ENCODE measurements around the gene LRMDA. TPM values are rescaled to one million over a fixed set of nuclear protein-coding genes. Genes with fewer than 3 reads are reported as not detected.

Gene LRMDA
- total and polyA plus RNA-seq, 2 of the 13 experiments (the other 11 are each of a cell fraction or from before 2014, with no cell fraction given) = 13.4 to 22.0 TPM

DNA sequence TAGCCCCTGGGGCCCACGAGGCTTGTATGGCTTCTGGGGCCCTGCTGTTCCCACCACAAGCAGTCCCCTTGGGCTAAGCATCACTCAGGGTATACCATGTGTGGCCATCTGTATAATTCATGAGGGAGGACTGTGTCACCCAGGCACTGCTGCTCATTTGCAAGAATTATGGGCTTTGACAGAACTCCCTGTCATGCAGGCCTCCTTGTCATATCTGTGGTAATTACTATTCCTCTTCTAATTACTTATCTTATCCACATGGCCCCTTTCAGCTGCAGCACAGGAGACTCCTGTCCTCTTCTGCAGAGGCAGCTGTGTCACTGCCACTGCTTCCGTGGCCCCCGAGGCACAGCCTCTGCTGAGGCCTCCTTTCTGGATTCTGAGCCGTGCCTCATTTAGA is 46.3 kb downstream of the LRMDA start (continued):
- TF ChIP-seq ISL2 (CRISPR knock-in tag; IDR thresholded peaks at IDR 0.05) = no peak
- TF ChIP-seq, protein P1, sequence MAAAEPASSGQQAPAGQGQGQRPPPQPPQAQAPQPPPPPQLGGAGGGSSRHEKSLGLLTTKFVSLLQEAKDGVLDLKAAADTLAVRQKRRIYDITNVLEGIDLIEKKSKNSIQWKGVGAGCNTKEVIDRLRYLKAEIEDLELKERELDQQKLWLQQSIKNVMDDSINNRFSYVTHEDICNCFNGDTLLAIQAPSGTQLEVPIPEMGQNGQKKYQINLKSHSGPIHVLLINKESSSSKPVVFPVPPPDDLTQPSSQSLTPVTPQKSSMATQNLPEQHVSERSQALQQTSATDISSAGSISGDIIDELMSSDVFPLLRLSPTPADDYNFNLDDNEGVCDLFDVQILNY (CRISPR knock-in tag; conservative IDR thresholded peaks at IDR 0.05) = no peak
- no peak for TF ChIP-seq BCL6 (CRISPR knock-in tag; IDR thresholded peaks at IDR 0.05)
- no peak for TF ChIP-seq ZNF225 (CRISPR knock-in tag; IDR thresholded peaks at IDR 0.05)
- no peak for TF ChIP-seq SP4 (CRISPR knock-in tag; IDR thresholded peaks at IDR 0.05)

DNA sequence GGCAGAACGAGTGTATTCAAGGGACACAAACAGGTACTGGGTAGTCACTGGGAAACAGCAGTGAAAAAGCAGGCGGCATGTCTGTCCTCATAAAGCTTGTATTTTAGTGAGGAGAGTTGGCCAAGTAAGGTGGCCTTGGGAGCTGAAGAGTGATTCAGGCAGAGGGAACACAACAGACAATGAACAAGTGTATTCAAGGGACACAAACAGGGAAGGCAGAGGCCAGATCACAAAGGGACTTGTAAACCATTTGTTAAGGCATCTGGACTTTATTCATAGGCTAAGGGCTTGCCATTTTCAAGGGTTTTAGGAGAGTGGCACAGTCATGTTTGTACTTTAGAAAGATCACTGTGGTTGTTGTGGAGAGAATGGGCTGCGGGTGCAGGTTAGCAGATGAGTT is 49.0 kb downstream of the LRMDA start:
- Histone ChIP-seq H3K9ac (ENCODE audit: insufficient read depth, low read depth, low read length) (no peak overlapping the region), H3K4me1 (ENCODE audit: insufficient read depth, low read length) (peaks cover 30% of the 10 kb centered on the region), H3K27me3 (ENCODE audit: control insufficient read depth in 1 of 2, insufficient read depth in 2 of 2, low read length in 2 of 2) (no peaks in the 10 kb centered on the region), H3K79me2 (ENCODE audit: insufficient read depth, low read length) (no peaks in the 10 kb centered on the region), H3K27ac (ENCODE audit: extremely low read length, insufficient read depth, low read length) (peak overlapping the region; percentile 16), H3K36me3 (replicated peaks in 1 of 2; ENCODE audit: control insufficient read depth in 1 of 2, insufficient read depth in 2 of 2, low read length in 2 of 2) (0 out of 5 replicates have a peak, but pooled peaks cover 0 to 3% of the 10 kb centered on the region in 2 experiments), H3K4me3 (replicated peaks in 1 of 3; ENCODE audit: insufficient read depth in 1 of 3, low read depth in 2 of 3, low read length in 3 of 3) (no peak overlapping the region), H2AFZ (ENCODE audit: low read length) (no peak overlapping the region), H3K9me3 (ENCODE audit: low read length) (peaks cover 17% of the 10 kb centered on the region), H4K20me1 (ENCODE audit: insufficient read depth, low read length) (no peaks in the 10 kb centered on the region), H3K4me2 (ENCODE audit: low read depth, low read length) (peak overlapping the region; percentile 46; the same call in 1 of the 2 replicates)
- no TSS peak for BruUV-seq (replicated peaks)
- DNase-seq (ENCODE audit: low spot score) = peak; percentile 77
- CTCF ChIA-PET (ENCODE audit: low intra/inter-chr PET ratio, low total read pairs) = no interaction called here
- POLR2A ChIA-PET = interaction anchor here (1.0 kb wide), 1 partner anchor 50 kb away, joined by 3 read pairs; no protein-coding TSS in a partner anchor
- in situ Hi-C loops (cut with HindIII; ENCODE audit: extremely low pct_ligation_motif_present, low pct_unique_long_range_greater_than_20kb) (no loop called here), intact Hi-C loops (cut with micrococcal nuclease; ENCODE audit: unreplicated experiment) (no loop called here)
- no peak for FAIRE-seq
- 89% methylated on average over 3 of the region's 3 CpGs for WGBS (ENCODE audit: low lambda C conversion rate)
- peak; percentile 68 for ATAC-seq
- TF ChIP-seq PHB2 (IDR thresholded peaks at IDR 0.05; ENCODE audit: partially characterized antibody) = no peak
- TF ChIP-seq SALL2 (CRISPR knock-in tag; IDR thresholded peaks at IDR 0.05) = no peak
- no peak for TF ChIP-seq EED (CRISPR knock-in tag; IDR thresholded peaks at IDR 0.05)
- TF ChIP-seq LCORL (IDR thresholded peaks at IDR 0.05) = no peak
- TF ChIP-seq LCORL (CRISPR knock-in tag; IDR thresholded peaks at IDR 0.05) = no peak
- TF ChIP-seq ZNF788 (CRISPR knock-in tag; IDR thresholded peaks at IDR 0.05; ENCODE audit: borderline replicate concordance) = no peak
- TF ChIP-seq PHF20 (CRISPR knock-in tag; IDR thresholded peaks at IDR 0.05) = no peak
- TF ChIP-seq, protein P2, sequence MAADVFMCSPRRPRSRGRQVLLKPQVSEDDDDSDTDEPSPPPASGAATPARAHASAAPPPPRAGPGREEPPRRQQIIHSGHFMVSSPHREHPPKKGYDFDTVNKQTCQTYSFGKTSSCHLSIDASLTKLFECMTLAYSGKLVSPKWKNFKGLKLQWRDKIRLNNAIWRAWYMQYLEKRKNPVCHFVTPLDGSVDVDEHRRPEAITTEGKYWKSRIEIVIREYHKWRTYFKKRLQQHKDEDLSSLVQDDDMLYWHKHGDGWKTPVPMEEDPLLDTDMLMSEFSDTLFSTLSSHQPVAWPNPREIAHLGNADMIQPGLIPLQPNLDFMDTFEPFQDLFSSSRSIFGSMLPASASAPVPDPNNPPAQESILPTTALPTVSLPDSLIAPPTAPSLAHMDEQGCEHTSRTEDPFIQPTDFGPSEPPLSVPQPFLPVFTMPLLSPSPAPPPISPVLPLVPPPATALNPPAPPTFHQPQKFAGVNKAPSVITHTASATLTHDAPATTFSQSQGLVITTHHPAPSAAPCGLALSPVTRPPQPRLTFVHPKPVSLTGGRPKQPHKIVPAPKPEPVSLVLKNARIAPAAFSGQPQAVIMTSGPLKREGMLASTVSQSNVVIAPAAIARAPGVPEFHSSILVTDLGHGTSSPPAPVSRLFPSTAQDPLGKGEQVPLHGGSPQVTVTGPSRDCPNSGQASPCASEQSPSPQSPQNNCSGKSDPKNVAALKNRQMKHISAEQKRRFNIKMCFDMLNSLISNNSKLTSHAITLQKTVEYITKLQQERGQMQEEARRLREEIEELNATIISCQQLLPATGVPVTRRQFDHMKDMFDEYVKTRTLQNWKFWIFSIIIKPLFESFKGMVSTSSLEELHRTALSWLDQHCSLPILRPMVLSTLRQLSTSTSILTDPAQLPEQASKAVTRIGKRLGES (CRISPR knock-in tag; IDR thresholded peaks at IDR 0.05; ENCODE audit: borderline replicate concordance) = no peak
- no peak for TF ChIP-seq AGO1 (IDR thresholded peaks at IDR 0.05; ENCODE audit: low read depth, low read length, poor library complexity, severe bottlenecking)
- TF ChIP-seq BCL6 (CRISPR knock-in tag; IDR thresholded peaks at IDR 0.05) = no peak
- TF ChIP-seq PAWR (CRISPR knock-in tag; IDR thresholded peaks at IDR 0.05; ENCODE audit: borderline replicate concordance) = no peak
- peak in 1 of 2 experiments; percentile 3; a peak in 1 of 4 replicates for TF ChIP-seq EP300 (IDR thresholded peaks at IDR 0.05; ENCODE audit: low read depth in 2 of 2, low read length in 2 of 2)
- TF ChIP-seq EP300 (CRISPR knock-in tag; IDR thresholded peaks at IDR 0.05; ENCODE audit: borderline replicate concordance) = no peak
- TF ChIP-seq ZFP37 (CRISPR knock-in tag; IDR thresholded peaks at IDR 0.05; ENCODE audit: borderline replicate concordance) = no peak
- no peak for TF ChIP-seq ZNF749 (CRISPR knock-in tag; IDR thresholded peaks at IDR 0.05; ENCODE audit: borderline replicate concordance)
- TF ChIP-seq, protein P3, sequence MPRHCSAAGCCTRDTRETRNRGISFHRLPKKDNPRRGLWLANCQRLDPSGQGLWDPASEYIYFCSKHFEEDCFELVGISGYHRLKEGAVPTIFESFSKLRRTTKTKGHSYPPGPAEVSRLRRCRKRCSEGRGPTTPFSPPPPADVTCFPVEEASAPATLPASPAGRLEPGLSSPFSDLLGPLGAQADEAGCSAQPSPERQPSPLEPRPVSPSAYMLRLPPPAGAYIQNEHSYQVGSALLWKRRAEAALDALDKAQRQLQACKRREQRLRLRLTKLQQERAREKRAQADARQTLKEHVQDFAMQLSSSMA (CRISPR knock-in tag; IDR thresholded peaks at IDR 0.05) = no peak
- TF ChIP-seq TARDBP (CRISPR knock-in tag; IDR thresholded peaks at IDR 0.05) = no peak
- no peak for TF ChIP-seq ZNF572 (CRISPR knock-in tag; IDR thresholded peaks at IDR 0.05)

All from HepG2 (cell line).